HUDEP-2 (cell line): ENCODE results near the gene NCL.
"Not testable (repeated sequence)": the region's sequence is repeated elsewhere in the genome, so short reads cannot be mapped to it uniquely, and the experiment has no call there.

Experiments
- DNase-seq, 76 experiments: peaks; one replicate each; lab custom pipeline; 2025; ENCODE audit not compliant: unreplicated experiment in 76 of 76; lab: John Stamatoyannopoulos, UW

Gene NCL

DNA sequence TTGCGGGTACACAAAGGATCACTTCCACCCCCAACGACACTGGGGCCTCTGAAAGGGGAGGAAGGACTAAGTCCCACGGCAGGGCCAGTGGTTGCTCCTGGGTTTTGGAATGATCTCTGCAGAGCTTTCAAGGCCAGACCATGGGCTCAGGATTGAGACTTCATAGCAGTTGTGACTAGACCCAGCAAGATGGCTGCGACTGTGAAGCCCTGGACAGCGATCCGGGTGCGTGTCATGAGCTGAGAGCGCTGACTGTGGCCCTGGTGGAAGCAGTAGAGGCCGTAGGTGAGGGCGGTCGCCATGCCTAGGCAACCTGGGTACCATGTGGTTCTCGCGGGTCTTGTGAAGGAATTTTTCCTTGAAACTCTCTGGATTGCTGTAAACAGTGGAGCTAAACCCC lies 27.3 kb downstream of the NCL start:
- DNase-seq, result no peak

- DNase-seq, result no peak
These were observed 30.3 kb downstream of the NCL start for GRCh38 chr2:231433990-231434389.

DNA sequence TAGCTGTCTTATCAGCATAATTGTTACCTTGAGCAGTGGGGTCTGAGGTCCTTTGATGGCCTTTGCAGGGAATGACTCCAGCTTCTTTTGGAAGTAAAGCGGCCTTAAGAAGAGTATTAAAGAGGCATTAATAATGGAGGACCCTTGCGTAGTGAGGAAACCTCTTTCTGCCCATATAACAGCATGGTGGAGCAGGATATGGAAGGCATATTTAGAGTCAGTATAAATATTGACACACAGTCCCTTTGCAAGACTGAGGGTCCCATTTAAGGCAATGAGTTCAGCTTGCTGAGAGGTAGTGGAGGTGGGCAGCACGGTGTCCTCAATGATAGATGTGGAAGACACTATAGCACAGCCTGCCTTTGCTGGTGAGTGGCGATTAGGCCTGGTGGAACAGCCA lies 32.7 kb downstream of the NCL start:
- DNase-seq, result no peak

DNA sequence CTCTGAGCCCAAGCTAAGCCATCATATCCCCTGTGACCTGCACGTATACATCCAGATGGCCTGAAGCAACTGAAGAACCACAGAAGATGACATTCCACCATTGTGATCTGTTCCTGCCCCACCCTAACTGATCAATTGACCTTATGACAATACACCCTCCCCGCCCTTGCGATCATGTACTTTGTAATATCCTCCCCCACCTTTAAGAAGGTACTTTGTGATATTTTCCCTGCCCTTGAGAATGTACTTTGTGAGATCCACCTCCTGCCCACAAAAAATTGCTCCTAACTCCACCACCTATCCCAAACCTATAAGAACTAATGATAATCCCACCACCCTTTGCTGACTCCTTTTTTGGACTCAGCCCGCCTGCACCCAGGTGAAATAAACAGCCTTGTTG lies 33.8 kb downstream of the NCL start:
- DNase-seq, result not testable (repeated sequence)

GRCh38 chr2:231429901-231430300 lies 34.4 kb downstream of the NCL start:
- DNase-seq, result peak in 6 of 76 experiments; percentile 16 to 68 (median 31)

DNA sequence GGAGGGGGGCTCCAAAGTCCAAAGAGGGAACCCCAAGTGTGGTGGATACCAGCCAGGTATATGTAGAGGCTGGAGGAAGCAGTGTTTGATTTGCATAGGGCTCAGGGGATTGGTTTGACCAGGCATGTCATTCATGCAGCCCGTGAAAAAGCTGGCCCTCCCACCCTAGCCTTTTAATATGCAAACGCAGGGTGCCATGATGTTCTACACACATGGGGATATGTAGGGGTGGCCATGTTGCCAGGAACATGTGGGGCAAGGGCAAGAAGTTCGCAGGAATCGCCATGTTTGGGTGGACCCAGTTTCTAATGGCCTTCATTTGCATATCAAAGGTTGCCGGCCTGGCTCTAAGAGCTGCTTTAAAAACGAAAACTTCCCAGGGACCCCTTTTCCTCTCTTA lies 35.1 kb downstream of the NCL start:
- DNase-seq, result no peak

GRCh38 chr2:231427116-231427515 lies 37.2 kb downstream of the NCL start:
- no peak for DNase-seq

DNA sequence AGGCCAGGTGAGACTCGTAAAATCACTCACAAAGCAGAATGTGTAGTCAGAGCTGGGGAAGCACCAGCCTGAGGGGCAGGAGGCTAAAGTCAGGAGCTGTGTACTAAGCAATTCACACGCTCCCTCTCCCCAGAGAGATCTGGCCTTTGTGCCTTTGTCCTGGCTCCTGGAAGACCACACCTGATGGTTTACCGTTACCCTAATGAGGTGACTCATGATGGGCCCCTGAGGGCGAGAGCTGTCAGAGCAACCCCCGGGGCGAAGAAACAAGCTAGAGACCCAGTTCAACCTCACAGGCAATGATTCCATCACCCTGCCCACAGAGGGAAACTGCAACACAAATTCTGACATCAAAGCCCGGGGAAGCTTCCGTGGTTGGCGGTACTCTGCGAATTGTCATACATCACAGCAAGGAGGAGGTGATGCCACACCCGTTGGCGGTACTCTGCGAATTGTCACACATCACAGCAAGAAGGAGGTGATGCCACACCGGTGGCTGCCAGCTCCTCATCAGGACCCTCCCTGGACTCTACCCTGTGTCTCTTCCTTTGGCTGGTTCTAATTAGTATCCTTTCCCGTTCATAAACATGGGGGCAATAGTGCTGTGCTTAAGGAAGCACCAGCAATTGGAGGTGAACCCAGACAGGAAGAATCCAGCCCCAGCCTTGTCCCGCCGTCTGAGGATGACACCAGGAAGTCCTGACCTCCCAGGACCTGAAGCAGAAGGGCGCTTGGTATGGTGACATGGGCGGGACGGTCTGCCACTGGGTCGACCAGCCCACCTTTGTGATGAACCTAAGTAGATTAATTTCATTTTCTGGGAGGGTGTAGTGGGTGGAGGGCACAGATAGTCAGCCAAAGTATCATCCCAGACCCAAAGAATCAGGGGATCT lies 38.2 kb downstream of the NCL start:
- DNase-seq, result no peak

DNA sequence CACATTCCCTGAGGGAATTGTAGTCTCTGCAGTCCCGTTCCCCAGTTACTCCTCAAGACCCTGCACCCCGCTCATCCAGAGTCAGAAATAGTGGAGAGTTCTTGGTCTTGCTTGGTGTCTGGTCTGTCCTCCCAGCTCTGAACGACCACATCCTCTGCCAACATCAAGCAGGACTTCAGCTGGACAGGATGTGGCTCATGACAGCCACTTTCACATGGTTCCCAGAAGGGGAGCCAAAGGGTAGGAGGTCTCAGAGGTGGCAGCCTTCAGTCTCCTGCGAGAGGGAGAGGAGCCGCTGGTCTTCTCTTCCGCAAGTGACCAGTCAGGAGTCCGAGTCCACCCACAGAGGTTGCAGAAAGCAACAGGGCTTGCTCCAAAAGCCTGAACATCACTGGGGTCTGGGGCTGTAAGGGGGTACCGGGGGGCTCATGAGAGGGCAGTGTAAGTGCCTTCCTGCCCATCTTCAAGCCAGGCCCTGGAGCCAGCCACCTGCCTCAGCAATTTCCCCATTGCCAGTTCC lies 38.9 kb downstream of the NCL start:
- DNase-seq, result no peak

DNA sequence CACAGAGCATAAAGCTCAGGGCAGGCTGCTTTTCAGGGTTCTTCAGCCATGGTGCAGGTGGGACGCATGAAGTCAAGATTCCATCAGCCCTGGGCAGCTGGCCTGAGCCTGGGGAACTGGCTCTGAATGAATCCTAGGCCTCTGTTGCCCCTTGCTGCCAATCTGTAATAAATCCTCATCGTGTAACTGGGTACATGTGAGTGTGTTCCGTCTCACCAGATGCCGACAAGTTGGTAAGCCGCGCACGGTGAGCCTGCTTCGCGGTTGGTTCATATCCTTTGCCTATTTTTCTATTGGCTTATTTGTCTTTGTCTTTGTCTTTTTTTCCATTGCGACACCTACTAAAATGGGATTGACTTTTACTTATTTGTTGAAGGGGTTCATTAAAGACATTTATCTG lies 41.1 kb downstream of the NCL start:
- no peak for DNase-seq

GRCh38 chr2:231422056-231422455 lies 42.2 kb downstream of the NCL start:
- no peak for DNase-seq

DNA sequence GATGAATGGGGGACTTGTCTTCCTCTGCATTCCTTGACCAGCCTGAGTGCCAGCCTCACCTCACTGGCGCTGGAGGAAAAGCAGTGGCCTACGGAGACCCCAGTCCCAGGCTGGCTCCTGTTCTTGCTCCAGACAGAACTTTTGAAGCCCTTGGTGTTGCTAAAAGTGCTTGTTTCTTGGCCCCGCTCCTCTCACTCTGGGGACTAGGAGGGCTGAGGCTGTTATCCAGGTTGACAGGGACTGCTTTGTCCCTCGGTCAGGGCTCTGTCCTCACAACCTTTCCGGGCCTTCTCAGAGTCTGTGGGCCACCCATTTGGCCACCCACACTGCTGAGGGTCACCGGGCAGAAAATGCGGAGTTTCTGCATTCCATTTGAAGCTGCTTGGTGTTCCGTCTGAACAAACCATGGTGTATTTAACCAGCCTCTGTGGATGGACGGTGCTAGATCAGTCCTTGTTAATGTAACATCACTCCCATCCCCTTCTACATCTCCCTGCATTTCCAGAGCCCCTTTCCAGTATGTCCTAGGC lies 43.2 kb downstream of the NCL start:
- DNase-seq, result no peak

DNA sequence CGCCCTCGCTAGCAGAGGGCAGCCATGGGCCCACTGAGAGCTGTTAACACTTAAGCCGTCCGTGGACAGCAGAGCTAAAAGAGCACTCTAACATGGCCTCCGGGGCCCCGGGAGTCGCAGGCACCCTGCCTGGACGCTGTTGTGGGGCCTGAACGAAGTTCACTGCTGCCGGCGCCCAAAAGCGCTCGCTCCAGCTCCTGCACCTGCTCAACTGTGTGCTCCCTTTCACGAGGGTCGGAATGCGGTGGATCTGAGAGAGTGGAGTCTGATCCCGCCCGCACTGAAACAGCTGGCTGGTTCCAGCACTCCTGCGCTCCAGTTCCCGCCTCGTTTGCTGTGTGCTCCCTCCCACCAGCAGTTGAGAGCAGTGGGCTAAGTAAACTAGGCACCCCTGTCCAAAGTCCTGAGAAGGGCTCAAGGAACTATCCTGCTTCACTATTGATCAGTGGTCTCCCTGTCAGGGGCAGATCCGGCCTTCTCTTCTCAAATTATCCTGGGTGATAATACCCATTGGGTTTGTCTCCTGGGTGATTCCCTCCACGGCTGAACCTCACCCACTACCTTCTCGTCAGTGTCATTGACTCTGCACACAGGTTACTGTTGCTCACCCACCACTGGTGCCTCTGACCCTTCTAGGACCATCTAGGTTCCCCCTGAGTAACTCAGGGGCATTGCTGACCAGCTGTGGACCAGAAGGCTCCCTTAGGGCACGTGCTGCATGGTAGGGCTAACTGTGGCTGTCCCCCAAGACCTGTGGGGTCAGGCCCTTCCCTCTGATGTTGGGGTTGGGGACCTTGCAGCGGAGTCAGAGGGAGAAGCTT lies 45.3 kb downstream of the NCL start:
- DNase-seq, result no peak

GRCh38 chr2:231415029-231415428 lies 49.3 kb downstream of the NCL start:
- DNase-seq, result no peak

- DNase-seq, result no peak
These were observed 50.3 kb downstream of the NCL start for GRCh38 chr2:231413921-231414476.

DNA sequence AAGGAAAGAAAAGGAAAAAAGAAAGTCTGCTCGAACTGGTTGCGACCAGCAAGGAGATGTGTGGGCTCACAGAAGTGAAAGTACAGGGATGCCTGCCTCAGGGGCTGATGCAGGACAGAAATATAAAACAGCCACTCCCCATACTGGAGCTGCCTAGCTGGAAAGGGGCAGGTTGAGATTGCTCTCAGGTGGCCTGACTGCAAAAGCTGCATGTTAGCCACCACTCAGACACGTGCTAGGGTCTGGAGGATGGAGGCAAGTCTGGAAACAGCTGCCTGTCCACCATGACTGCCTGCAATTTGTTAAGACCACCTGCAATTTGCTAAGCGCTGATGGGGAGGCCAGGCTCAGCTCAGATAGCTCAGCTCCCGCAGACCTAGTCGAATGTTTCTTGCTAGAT lies 50.8 kb downstream of the NCL start:
- DNase-seq, result no peak

DNA sequence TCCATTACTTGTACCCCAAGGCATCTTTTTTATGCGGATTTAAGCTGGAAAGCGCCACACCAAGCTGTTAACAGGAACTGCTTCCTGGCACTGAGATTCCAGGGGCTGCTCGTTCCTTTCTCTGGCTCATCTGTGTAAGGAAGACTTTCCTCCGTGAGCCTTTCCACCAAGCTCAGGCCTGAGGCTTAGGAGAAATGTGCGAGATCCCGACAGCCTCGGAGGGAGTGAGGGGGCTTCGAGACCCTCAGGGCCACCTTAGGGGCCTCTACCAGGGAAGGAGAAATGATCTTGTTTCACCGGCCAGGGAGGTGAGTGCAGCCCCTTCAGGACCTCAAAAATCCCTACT lies 51.7 kb downstream of the NCL start:
- no peak for DNase-seq

DNA sequence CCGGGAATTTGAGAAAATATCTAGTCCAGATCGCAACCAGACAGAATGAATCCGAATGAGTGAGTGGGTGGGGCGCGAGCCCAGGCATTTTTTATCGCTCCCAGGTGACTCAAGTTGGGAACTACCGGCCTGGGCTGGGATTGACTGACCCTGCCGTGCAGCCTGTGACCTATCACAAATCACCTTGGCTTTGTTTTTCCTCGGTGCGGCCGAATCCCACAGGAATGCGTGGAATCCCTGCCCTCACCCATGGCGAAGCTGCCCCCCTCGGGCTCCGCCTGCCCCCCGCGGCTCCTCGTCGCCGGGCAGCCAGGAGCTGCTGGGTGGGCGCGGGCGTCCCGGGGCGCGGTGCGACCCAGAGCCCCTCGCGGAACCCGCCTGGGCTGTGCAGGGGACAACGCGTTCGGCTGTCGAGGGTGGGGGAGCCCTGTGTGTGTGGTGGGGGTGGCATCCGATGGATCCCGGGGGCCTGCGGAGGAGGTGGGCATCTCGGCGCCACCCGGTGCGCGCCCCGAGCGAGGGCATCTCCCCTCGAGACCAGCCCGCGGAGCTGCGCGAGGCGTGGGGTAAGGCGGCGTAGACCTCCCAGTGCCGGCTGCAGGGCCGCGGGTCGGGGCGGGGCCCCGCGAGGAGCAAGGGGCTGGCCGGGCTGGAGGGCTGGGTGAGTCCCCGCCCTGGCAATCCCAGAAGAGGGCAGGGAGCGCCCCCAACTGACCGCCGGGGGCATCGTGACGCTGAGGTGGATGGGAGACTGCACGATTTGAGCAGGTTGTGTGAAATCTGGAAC lies 52.3 kb downstream of the NCL start:
- peak in 66 of 76 experiments; percentile 2 to 81 (median 58) for DNase-seq

DNA sequence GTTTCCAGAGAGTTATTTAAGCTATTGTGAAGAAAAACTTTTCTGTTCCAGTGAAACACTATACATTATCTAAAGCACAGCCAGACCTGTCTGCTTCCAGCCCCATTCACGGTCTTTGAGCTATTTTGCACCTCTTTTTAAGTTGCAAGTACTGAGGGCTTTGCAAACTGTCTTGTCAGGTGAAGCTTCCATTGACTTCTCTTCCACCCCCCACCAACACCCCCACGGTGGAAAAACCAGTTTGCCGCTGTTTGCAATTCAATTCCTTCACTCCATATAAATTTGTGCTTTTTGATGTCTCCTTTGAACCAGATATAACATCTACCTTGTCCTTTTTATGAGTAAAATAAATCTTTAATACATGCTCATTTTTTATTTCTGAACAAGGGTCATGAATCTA lies 53.0 kb downstream of the NCL start:
- DNase-seq, result no peak

GRCh38 chr2:231410293-231411004 lies 53.8 kb downstream of the NCL start:
- peak in 1 of 76 experiments; percentile 6 for DNase-seq
